ENCODE data around the gene FKBP5. TPM values are rescaled to one million over a fixed set of nuclear protein-coding genes. Genes with fewer than 3 reads are reported as not detected.
"Not testable (repeated sequence)": the region's sequence is repeated elsewhere in the genome, so short reads cannot be mapped to it uniquely, and the experiment has no call there.

Gene FKBP5
- total and polyA plus RNA-seq, 2 experiments from 2014 or later, result 73.6 to 254 TPM

DNA sequence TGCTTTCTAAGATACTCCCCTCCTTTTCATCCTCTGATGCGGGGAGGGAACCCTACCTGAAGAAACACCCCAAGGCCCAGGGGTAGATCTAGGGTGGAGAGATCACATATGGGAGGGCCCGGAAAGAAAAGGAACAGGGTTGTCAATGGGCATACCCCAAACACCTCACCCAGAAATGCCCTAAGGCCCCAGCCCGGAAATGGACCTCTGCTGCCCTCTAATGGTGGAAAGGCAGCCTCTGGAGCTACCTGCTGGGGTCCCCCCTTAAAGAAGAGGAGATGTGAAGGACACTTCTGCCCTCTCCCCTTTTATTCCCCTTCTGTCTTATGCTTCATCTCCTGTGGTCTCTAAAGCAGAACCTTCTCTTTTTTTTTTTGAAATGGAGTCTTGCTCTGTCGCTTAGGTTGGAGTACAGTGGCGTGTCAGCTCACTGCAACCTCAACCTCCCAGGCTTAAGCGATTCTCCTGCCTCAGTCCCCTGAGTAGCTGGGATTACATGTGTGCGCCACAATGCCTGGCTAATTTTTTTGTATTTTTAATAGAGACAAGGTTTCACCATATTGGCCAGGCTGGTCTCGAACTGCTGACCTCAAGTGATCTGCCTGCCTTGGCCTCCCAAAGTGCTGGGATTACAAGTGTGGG is 47.7 kb upstream of the FKBP5 start:
- 69% methylated on average over 8 of the region's 8 CpGs for WGBS (ENCODE audit: low lambda C conversion rate, missing lambda C conversion rate)
- H3K27me3 ChIP-seq, result no peaks in the 10 kb centered on the region
- no peaks in the 10 kb centered on the region for H3K9me3 ChIP-seq (ENCODE audit: low read depth)
- no peak overlapping the region for H3K4me2 ChIP-seq
- no peaks in the 10 kb centered on the region for H3K9me2 ChIP-seq (replicated peaks; ENCODE audit: insufficient read depth)
- peaks cover 21% of the 10 kb centered on the region for H3K4me1 ChIP-seq (ENCODE audit: insufficient read depth)
- no peaks in the 10 kb centered on the region for H4K20me1 ChIP-seq (ENCODE audit: insufficient read depth, poor library complexity, severe bottlenecking)
- TF ChIP-seq EZH2phosphoT487 (IDR thresholded peaks at IDR 0.05; ENCODE audit: low read depth, severe bottlenecking, unreplicated experiment) (no peak), EZH2 (IDR thresholded peaks at IDR 0.05; ENCODE audit: borderline replicate concordance) (no peak)
- TF ChIP-seq, protein P1, sequence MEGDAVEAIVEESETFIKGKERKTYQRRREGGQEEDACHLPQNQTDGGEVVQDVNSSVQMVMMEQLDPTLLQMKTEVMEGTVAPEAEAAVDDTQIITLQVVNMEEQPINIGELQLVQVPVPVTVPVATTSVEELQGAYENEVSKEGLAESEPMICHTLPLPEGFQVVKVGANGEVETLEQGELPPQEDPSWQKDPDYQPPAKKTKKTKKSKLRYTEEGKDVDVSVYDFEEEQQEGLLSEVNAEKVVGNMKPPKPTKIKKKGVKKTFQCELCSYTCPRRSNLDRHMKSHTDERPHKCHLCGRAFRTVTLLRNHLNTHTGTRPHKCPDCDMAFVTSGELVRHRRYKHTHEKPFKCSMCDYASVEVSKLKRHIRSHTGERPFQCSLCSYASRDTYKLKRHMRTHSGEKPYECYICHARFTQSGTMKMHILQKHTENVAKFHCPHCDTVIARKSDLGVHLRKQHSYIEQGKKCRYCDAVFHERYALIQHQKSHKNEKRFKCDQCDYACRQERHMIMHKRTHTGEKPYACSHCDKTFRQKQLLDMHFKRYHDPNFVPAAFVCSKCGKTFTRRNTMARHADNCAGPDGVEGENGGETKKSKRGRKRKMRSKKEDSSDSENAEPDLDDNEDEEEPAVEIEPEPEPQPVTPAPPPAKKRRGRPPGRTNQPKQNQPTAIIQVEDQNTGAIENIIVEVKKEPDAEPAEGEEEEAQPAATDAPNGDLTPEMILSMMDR (IDR thresholded peaks at IDR 0.05; ENCODE audit: poor library complexity), result peak; percentile 92
- no peak overlapping the region for H2AFZ ChIP-seq
- peak; percentile 78 for DNase-seq (ENCODE audit: low spot score)
- no peak overlapping the region for H3K27ac ChIP-seq
- no peak overlapping the region for H3K4me3 ChIP-seq
- H3K36me3 ChIP-seq (replicated peaks; ENCODE audit: insufficient read depth, low read depth), result no peaks in the 10 kb centered on the region
- no peaks in the 10 kb centered on the region for H3K79me2 ChIP-seq

DNA sequence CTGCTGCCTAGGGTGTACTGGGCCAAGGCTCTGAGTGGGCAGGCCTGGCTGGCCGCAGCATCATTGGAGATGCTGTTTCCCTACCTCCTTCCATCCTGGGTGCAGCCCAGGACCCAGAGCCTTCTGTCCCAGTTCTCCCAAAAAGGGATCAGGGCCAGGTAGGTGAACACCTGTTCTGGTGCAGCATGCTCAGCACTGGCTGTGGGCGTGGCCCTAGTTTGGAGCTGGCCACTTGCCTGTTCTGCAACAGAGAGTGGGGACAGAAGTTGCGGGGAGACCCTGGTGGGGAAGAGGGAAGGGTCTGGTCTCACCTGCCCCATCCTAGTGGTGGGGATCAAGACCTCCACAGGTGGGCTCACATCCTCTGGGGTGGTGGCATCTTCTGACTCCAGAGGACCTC is 46.7 kb upstream of the FKBP5 start:
- Histone ChIP-seq H3K4me1 (ENCODE audit: insufficient read depth) (peaks cover 29% of the 10 kb centered on the region), H2AFZ (no peak overlapping the region), H3K27ac (no peak overlapping the region), H3K9me3 (ENCODE audit: low read depth) (no peaks in the 10 kb centered on the region), H4K20me1 (ENCODE audit: insufficient read depth, poor library complexity, severe bottlenecking) (no peaks in the 10 kb centered on the region), H3K27me3 (no peaks in the 10 kb centered on the region), H3K9me2 (replicated peaks; ENCODE audit: insufficient read depth) (no peaks in the 10 kb centered on the region), H3K36me3 (replicated peaks; ENCODE audit: insufficient read depth, low read depth) (no peaks in the 10 kb centered on the region), H3K4me2 (no peak overlapping the region), H3K4me3 (no peak overlapping the region), H3K79me2 (no peaks in the 10 kb centered on the region)
- DNase-seq (ENCODE audit: low spot score), result no peak
- WGBS (ENCODE audit: low lambda C conversion rate, missing lambda C conversion rate), result 98% methylated on average over 3 of the region's 3 CpGs
- TF ChIP-seq EZH2 (IDR thresholded peaks at IDR 0.05; ENCODE audit: borderline replicate concordance), result no peak
- TF ChIP-seq EZH2phosphoT487 (IDR thresholded peaks at IDR 0.05; ENCODE audit: low read depth, severe bottlenecking, unreplicated experiment), result no peak
- TF ChIP-seq, protein P1 (IDR thresholded peaks at IDR 0.05; ENCODE audit: poor library complexity), result no peak

DNA sequence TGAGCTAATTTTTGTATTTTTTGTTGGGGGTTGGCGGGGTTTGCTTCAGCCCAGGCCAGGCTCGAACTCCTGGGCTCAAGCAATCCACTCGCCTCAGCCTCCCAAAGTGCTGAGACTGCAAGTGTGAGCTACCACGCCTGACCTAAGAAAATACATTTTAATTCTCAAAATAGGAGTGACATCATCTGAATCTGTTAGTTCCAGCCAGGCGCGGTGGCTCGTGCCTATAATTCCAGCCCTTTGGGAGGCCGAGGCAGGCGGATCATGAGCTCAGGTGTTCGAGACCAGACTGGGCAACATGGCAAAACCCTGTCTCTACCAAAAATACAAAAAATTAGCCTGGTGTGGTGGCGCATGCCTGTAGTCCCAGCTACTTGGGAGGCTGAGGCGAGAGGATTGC is 45.6 kb upstream of the FKBP5 start:
- not testable (repeated sequence) for H3K4me3 ChIP-seq; H3K9me2 ChIP-seq (replicated peaks; ENCODE audit: insufficient read depth); DNase-seq (ENCODE audit: low spot score); H4K20me1 ChIP-seq (ENCODE audit: insufficient read depth, poor library complexity, severe bottlenecking); H3K4me2 ChIP-seq; H3K79me2 ChIP-seq; H3K36me3 ChIP-seq (replicated peaks; ENCODE audit: insufficient read depth, low read depth); H3K27me3 ChIP-seq; H3K9me3 ChIP-seq (ENCODE audit: low read depth); H2AFZ ChIP-seq
- WGBS (ENCODE audit: low lambda C conversion rate, missing lambda C conversion rate), result 98% methylated on average over 12 of the region's 12 CpGs
- H3K27ac ChIP-seq, result peak overlapping the region; percentile 100
- peaks cover 34% of the 10 kb centered on the region for H3K4me1 ChIP-seq (ENCODE audit: insufficient read depth)

DNA sequence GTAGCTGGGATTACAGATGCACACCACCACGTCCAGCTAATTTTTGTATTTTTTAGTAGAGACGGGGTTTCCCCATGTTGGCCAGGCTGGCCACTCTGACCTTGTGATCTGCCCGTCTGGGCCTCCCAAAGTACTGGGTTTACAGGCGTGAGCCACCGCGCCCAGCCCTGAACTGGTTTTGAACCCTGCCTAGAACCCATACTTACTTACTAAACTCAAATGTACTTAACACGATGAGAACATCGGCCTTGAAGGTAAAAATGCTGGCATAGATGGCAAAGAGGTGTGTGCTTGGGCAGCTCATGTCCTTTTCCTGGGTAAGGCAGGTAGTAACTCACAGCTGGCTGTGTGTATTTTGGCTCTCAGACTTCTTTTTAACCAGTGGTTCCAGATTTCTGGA is 44.9 kb upstream of the FKBP5 start:
- 89% methylated on average over 8 of the region's 8 CpGs for WGBS (ENCODE audit: low lambda C conversion rate, missing lambda C conversion rate)
- Histone ChIP-seq H2AFZ (no peak overlapping the region), H3K9me2 (replicated peaks; ENCODE audit: insufficient read depth) (no peaks in the 10 kb centered on the region), H3K36me3 (replicated peaks; ENCODE audit: insufficient read depth, low read depth) (no peaks in the 10 kb centered on the region), H3K27ac (peak overlapping the region; percentile 100), H3K79me2 (no peaks in the 10 kb centered on the region), H3K27me3 (no peaks in the 10 kb centered on the region), H3K4me3 (no peak overlapping the region), H4K20me1 (ENCODE audit: insufficient read depth, poor library complexity, severe bottlenecking) (no peaks in the 10 kb centered on the region), H3K9me3 (ENCODE audit: low read depth) (no peaks in the 10 kb centered on the region), H3K4me1 (ENCODE audit: insufficient read depth) (peaks cover 38% of the 10 kb centered on the region), H3K4me2 (peak overlapping the region; percentile 95)
- no peak for TF ChIP-seq EZH2phosphoT487 (IDR thresholded peaks at IDR 0.05; ENCODE audit: low read depth, severe bottlenecking, unreplicated experiment)
- DNase-seq (ENCODE audit: low spot score), result no peak
